ENCODE results near the gene CASP14.

DNA sequence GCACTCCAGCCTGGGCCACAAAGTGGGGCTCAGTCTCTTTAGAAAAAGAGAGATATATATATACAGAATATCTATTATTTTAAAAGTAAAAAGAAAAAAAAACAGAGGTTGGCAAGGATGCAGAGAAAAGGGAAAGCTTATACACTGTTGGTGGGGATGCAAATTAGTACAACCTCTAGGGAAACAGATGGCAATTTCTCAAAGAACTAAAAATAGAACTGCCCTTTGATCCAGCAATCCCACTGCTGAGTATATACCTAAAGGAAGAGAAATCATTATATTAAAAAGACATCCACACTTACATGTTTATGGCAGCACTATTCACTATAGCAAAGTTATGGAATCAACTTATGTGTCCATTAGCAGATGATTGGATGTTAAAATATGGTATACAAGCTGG lies 41.0 kb upstream of the CASP14 start:
- TF ChIP-seq, protein P1, sequence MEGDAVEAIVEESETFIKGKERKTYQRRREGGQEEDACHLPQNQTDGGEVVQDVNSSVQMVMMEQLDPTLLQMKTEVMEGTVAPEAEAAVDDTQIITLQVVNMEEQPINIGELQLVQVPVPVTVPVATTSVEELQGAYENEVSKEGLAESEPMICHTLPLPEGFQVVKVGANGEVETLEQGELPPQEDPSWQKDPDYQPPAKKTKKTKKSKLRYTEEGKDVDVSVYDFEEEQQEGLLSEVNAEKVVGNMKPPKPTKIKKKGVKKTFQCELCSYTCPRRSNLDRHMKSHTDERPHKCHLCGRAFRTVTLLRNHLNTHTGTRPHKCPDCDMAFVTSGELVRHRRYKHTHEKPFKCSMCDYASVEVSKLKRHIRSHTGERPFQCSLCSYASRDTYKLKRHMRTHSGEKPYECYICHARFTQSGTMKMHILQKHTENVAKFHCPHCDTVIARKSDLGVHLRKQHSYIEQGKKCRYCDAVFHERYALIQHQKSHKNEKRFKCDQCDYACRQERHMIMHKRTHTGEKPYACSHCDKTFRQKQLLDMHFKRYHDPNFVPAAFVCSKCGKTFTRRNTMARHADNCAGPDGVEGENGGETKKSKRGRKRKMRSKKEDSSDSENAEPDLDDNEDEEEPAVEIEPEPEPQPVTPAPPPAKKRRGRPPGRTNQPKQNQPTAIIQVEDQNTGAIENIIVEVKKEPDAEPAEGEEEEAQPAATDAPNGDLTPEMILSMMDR (IDR thresholded peaks at IDR 0.05; ENCODE audit: low read length), result no peak
- TF ChIP-seq EZH2 (IDR thresholded peaks at IDR 0.05; ENCODE audit: borderline replicate concordance, low read length), result no peak
